DOHH2 (cell line): ENCODE measurements around the gene RUNX2.

Source experiments
- H3F3A ChIP-seq: fragments of 200-600 bp; sonication (generic), shearing (Covaris generic); 2 replicates; pipeline ENCODE4 v1.6.0; 2016; ENCODE audit warnings: antibody characterized with exemption, mild to moderate bottlenecking; ENCODE audit not compliant: control insufficient read depth, insufficient read depth
- H3K27ac ChIP-seq: fragments of 200-600 bp; sonication (generic); 2 replicates; pipeline ENCODE4 v1.5.1; 2014; ENCODE audit warnings: low read depth, mild to moderate bottlenecking, low read length, moderate library complexity
- H3K27me3 ChIP-seq: fragments of 200-600 bp; sonication (generic); 2 replicates; pipeline ENCODE4 v1.6.1; 2014; ENCODE audit warnings: mild to moderate bottlenecking, low read length, mixed read lengths; ENCODE audit not compliant: control insufficient read depth
- H3K36me3 ChIP-seq: fragments of 200-600 bp; sonication (generic); 2 replicates; pipeline ENCODE4 v1.6.1; 2014; ENCODE audit warnings: mild to moderate bottlenecking, low read length, moderate library complexity, mixed read lengths; ENCODE audit not compliant: control insufficient read depth
- H3K4me1 ChIP-seq: fragments of 200-600 bp; sonication (generic); 2 replicates; pipeline ENCODE4 v1.6.1; 2014; ENCODE audit warnings: mild to moderate bottlenecking, low read length, mixed read lengths; ENCODE audit not compliant: control insufficient read depth
- H3K4me2 ChIP-seq: fragments of 200-600 bp; sonication (generic); 2 replicates; pipeline ENCODE4 v1.6.0; 2014; ENCODE audit warnings: mild to moderate bottlenecking, low read length, moderate library complexity
- H3K4me3 ChIP-seq: fragments of 200-600 bp; sonication (generic); 2 replicates; pipeline ENCODE4 v1.5.1; 2014; ENCODE audit warnings: mild to moderate bottlenecking, low read length, mixed read lengths
- H3K79me2 ChIP-seq: fragments of 200-600 bp; sonication (generic); 2 replicates; pipeline ENCODE4 v1.6.1; 2014; ENCODE audit warnings: mild to moderate bottlenecking, low read length, mixed read lengths; ENCODE audit not compliant: control insufficient read depth
- H3K9me2 ChIP-seq: fragments of 200-600 bp; sonication (generic); replicated peaks from 2 replicates; pipeline ENCODE4 v1.6.1; 2014; ENCODE audit warnings: mild to moderate bottlenecking, low read length, mixed read lengths; ENCODE audit not compliant: control insufficient read depth
- H3K9me3 ChIP-seq: fragments of 200-600 bp; sonication (generic); 2 replicates; pipeline ENCODE4 v1.6.1; 2014; ENCODE audit warnings: antibody characterized with exemption, low read length, mixed read lengths; ENCODE audit not compliant: control insufficient read depth, insufficient read depth
- H4K20me1 ChIP-seq: fragments of 200-600 bp; sonication (generic); 2 replicates; pipeline ENCODE4 v1.6.0; 2014; ENCODE audit warnings: low read depth, mild to moderate bottlenecking, antibody characterized with exemption, low read length, moderate library complexity; ENCODE audit not compliant: control insufficient read depth, insufficient read depth
- EZH2phosphoT487 ChIP-seq: fragments of 200-600 bp; sonication (generic); IDR thresholded peaks from 2 replicates; pipeline ENCODE4 v1.6.1; 2017; ENCODE audit warnings: borderline replicate concordance, mild to moderate bottlenecking, antibody characterized with exemption, low read length, moderate library complexity, mixed read lengths
- TF ChIP-seq, protein P1 (sequence below): fragments of 200-600 bp; sonication (generic); IDR thresholded peaks from one replicate; pipeline ENCODE4 v1.5.1; 2014; ENCODE audit warnings: antibody characterized with exemption, mild to moderate bottlenecking, low read depth, low read length; ENCODE audit not compliant: poor library complexity, severe bottlenecking

The RUNX2 gene

DNA sequence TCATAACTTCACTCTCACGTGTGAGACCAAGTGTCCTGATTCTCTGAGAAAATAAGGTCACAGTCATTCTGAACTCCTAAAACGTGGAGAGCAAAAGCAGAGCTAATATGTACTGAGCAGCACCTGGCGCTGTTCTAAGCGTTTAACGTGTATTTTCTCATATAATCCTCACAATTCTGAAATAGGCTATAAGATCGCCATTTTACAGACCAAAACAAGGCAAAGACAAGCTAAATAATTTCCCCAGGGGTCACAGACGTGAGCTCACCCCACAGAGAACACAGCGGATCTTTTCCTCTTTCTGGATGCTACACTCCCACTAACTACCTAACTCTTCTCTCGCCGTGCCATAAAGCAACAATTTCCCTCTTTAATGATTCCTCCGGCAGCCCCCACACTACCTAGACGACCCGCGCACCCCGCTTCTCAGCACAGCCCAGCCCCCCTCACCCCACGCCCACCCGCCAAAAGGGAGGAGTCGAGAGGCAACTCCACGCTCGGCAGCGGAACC, 49.0 kb downstream of the RUNX2 start:
- Histone ChIP-seq H3K36me3 (no peaks in the 10 kb centered on the region), H3K9me3 (no peaks in the 10 kb centered on the region), H3K9me2 (no peaks in the 10 kb centered on the region), H3K79me2 (peaks cover 25% of the 10 kb centered on the region), H3K4me3 (peak overlapping the region; percentile 95), H3K4me2 (peak overlapping the region; percentile 69), H3F3A (no peaks in the 10 kb centered on the region), H3K4me1 (peaks cover 36% of the 10 kb centered on the region), H4K20me1 (no peaks in the 10 kb centered on the region), H3K27me3 (no peaks in the 10 kb centered on the region), H3K27ac (peak overlapping the region; percentile 83)
- no peak for TF ChIP-seq EZH2phosphoT487
- TF ChIP-seq, protein P1, sequence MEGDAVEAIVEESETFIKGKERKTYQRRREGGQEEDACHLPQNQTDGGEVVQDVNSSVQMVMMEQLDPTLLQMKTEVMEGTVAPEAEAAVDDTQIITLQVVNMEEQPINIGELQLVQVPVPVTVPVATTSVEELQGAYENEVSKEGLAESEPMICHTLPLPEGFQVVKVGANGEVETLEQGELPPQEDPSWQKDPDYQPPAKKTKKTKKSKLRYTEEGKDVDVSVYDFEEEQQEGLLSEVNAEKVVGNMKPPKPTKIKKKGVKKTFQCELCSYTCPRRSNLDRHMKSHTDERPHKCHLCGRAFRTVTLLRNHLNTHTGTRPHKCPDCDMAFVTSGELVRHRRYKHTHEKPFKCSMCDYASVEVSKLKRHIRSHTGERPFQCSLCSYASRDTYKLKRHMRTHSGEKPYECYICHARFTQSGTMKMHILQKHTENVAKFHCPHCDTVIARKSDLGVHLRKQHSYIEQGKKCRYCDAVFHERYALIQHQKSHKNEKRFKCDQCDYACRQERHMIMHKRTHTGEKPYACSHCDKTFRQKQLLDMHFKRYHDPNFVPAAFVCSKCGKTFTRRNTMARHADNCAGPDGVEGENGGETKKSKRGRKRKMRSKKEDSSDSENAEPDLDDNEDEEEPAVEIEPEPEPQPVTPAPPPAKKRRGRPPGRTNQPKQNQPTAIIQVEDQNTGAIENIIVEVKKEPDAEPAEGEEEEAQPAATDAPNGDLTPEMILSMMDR = peak; percentile 15

DNA sequence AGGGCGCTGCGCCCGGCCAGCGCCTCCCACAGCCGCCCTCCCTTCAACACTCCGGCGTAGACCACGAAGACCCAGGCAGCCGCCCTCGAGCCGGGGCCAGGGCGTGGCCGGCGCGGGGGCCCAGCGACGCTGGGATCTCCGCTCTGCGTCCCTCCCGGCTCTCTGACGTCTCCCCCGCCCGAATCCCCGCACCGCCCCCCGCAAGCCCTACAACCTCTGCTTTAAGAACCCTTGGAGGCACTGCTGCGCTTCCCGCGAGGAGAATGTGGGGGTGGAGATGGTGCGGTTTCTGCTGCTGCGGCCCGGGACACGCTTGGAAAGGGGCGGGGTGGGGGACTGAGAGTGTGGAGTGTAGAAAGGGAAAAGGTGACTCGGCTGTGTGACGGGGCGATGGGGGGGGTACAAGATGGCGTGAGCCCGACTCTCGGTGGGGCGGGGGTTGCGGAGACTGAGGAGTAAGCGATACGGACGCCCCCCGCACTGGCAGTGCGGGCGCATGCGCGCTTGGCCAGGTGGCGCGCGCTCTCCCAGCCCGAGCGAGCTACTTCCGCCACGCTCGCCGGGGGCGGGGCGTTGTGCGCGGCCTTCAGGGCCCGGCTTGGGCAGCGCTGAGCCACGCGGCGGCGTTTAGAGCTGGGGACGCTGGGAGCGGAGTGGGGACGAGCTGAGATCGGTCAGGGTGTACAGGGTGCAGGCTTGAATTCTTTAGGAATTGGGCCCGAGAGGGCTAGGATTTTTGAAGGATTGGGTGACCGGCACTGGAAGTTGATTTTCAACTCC, 49.6 kb downstream of the RUNX2 start, which contains the start of gene SUPT3H:
TSS of gene SUPT3H (minus strand) at position 381 of the 780 bp plus-strand sequence.
- H3K27me3 ChIP-seq = no peaks in the 10 kb centered on the region
- no peaks in the 10 kb centered on the region for H3K9me2 ChIP-seq
- no peaks in the 10 kb centered on the region for H4K20me1 ChIP-seq
- no peaks in the 10 kb centered on the region for H3K9me3 ChIP-seq
- peaks cover 36% of the 10 kb centered on the region for H3K4me1 ChIP-seq
- H3F3A ChIP-seq = no peaks in the 10 kb centered on the region
- no peaks in the 10 kb centered on the region for H3K36me3 ChIP-seq
- H3K4me3 ChIP-seq = peak within 1 kb of the TSS; percentile 95
- TF ChIP-seq, protein P1 = no peak
- no peak for TF ChIP-seq EZH2phosphoT487
- peaks cover 25% of the 10 kb centered on the region for H3K79me2 ChIP-seq
- peak within 1 kb of the TSS; percentile 83 for H3K27ac ChIP-seq
- H3K4me2 ChIP-seq = peak within 1 kb of the TSS; percentile 69

DNA sequence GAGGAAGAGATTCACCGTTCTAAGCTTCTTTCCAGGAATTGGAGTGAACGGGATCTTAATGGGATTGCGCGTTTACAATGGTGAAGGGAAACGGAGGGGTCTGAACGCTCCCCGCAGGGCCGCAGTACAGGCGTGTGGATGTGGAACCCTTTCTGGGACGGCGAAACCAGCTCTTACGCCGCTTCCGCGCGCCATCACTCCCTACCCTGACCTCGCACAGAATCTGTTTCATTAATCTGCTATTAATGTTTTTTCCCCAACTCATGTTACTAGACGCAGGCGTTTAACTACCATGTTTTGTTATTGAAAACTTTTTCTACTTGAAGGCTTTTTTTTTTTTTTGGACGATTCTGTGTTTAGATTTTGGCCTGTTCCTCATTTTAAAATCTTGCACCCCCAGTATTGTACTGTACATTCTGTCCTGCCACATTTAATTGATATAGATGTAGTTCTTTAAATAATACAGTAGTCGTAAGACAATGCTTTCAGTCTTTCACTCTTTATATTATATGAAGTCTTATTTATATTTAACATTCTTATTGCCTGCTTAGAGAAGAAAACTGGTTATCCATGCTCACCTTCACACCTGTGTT, 50.3 kb downstream of the RUNX2 start:
- Histone ChIP-seq H3K9me3 (no peaks in the 10 kb centered on the region), H3K4me2 (peak overlapping the region; percentile 69), H3K79me2 (peaks cover 25% of the 10 kb centered on the region), H3K27ac (peak overlapping the region; percentile 83), H3K36me3 (no peaks in the 10 kb centered on the region), H4K20me1 (no peaks in the 10 kb centered on the region), H3K9me2 (no peaks in the 10 kb centered on the region), H3K4me1 (peaks cover 36% of the 10 kb centered on the region), H3K4me3 (peak overlapping the region; percentile 95), H3F3A (no peaks in the 10 kb centered on the region), H3K27me3 (no peaks in the 10 kb centered on the region)
- TF ChIP-seq, protein P1 = no peak
- no peak for TF ChIP-seq EZH2phosphoT487
